GM23338 (cell line): ENCODE data around the gene ESR2. TPM values are rescaled to one million over a fixed set of nuclear protein-coding genes. Genes with fewer than 3 reads are reported as not detected.
A peak's percentile ranks its signal among the peaks of the same experiment; 100 is the strongest.

Experiments
- ATAC-seq: fragments of 200-7000 bp; cut with Tn5 transposase; 3 replicates; pipeline ENCODE4 v1.9.1; 2020
- DNase-seq: peaks from one replicate; pipeline ENCODE4 v3.0.0-alpha.2; 2015; ENCODE audit warnings: low spot score
- H2AFZ ChIP-seq: fragments of 200-600 bp; sonication (generic); 2 replicates; pipeline ENCODE4 v1.8.0; 2016; ENCODE audit warnings: antibody characterized with exemption, mild to moderate bottlenecking, moderate library complexity
- H3F3A ChIP-seq: fragments of 200-600 bp; sonication (generic); replicated peaks from 2 replicates; pipeline ENCODE4 v1.8.0; 2017; ENCODE audit warnings: antibody characterized with exemption, mixed run types, low read depth
- H3K27ac ChIP-seq: fragments of 200-600 bp; sonication (generic); 2 replicates; pipeline ENCODE4 v1.6.1; 2016; ENCODE audit warnings: low read depth
- H3K27me3 ChIP-seq: fragments of 200-600 bp; sonication (generic); 2 replicates; pipeline ENCODE4 v1.8.0; 2016; ENCODE audit warnings: mild to moderate bottlenecking, mixed run types, moderate library complexity; ENCODE audit not compliant: insufficient read depth
- H3K36me3 ChIP-seq: fragments of 200-600 bp; sonication (generic); 2 replicates; pipeline ENCODE4 v1.8.0; 2016; ENCODE audit warnings: mild to moderate bottlenecking; ENCODE audit not compliant: insufficient read depth
- H3K4me1 ChIP-seq: fragments of 200-600 bp; sonication (generic); 2 replicates; pipeline ENCODE4 v1.8.0; 2016; ENCODE audit warnings: mild to moderate bottlenecking, moderate library complexity; ENCODE audit not compliant: insufficient read depth
- H3K4me2 ChIP-seq: fragments of 200-600 bp; sonication (generic); 2 replicates; pipeline ENCODE4 v1.7.1; 2017; ENCODE audit warnings: mixed run types
- H3K4me3 ChIP-seq: fragments of 200-600 bp; sonication (generic); 2 replicates; pipeline ENCODE4 v1.6.1; 2016; ENCODE audit warnings: mixed run types
- H3K79me2 ChIP-seq: fragments of 200-600 bp; sonication (generic); replicated peaks from 2 replicates; pipeline ENCODE4 v1.8.0; 2017; ENCODE audit warnings: mild to moderate bottlenecking; ENCODE audit not compliant: insufficient read depth
- H3K9me2 ChIP-seq: fragments of 200-600 bp; sonication (generic); 2 replicates; pipeline ENCODE4 v1.8.0; 2017; ENCODE audit not compliant: insufficient read depth
- H4K20me1 ChIP-seq: fragments of 200-600 bp; sonication (generic); replicated peaks from 2 replicates; pipeline ENCODE4 v1.8.0; 2017; ENCODE audit warnings: mild to moderate bottlenecking; ENCODE audit not compliant: insufficient read depth
- H3K27ac Mint-ChIP-seq: 2 replicates; pipeline ENCODE4 v1.8.0; 2020; ENCODE audit warnings: inconsistent platforms, mild to moderate bottlenecking, moderate library complexity, mixed read lengths
- H3K27me3 Mint-ChIP-seq: 3 replicates; pipeline ENCODE4 v1.8.0; 2022; ENCODE audit warnings: low read depth, mild to moderate bottlenecking, moderate library complexity, mixed read lengths, inconsistent platforms; ENCODE audit not compliant: insufficient read depth, poor library complexity
- H3K36me3 Mint-ChIP-seq: 3 replicates; pipeline ENCODE4 v1.8.0; 2021; ENCODE audit warnings: low read depth, mild to moderate bottlenecking, inconsistent platforms, moderate library complexity, mixed read lengths
- H3K4me1 Mint-ChIP-seq: 3 replicates; pipeline ENCODE4 v1.8.0; 2020; ENCODE audit warnings: mild to moderate bottlenecking, inconsistent platforms, mixed read lengths
- H3K4me3 Mint-ChIP-seq: 3 replicates; pipeline ENCODE4 v1.8.0; 2021; ENCODE audit warnings: moderate library complexity, mild to moderate bottlenecking, inconsistent platforms, mixed read lengths
- H3K9me3 Mint-ChIP-seq: 3 replicates; pipeline ENCODE4 v1.8.0; 2020; ENCODE audit warnings: moderate library complexity, mild to moderate bottlenecking, inconsistent platforms, mixed read lengths
- CREB1 ChIP-seq: fragments of 250-450 bp; sonication (Bioruptor Pico); IDR thresholded peaks from 2 replicates; pipeline ENCODE4 v1.5.0; 2020; ENCODE audit warnings: low read depth, mild to moderate bottlenecking, moderate library complexity
- EZH2 ChIP-seq: fragments of 200-600 bp; sonication (generic); IDR thresholded peaks from one replicate; pipeline ENCODE4 v1.8.0; 2017; ENCODE audit warnings: antibody characterized with exemption, mild to moderate bottlenecking, low read depth; ENCODE audit not compliant: unreplicated experiment
- JUNB ChIP-seq: IDR thresholded peaks from one replicate; pipeline ENCODE4 v1.6.1; 2016; ENCODE audit warnings: antibody characterized with exemption; ENCODE audit not compliant: unreplicated experiment
- ZNF114 ChIP-seq: fragments of 250-450 bp; sonication (Bioruptor Pico); IDR thresholded peaks from 2 replicates; pipeline ENCODE4 v1.5.0; 2020; ENCODE audit warnings: mild to moderate bottlenecking, moderate library complexity
- ZNF331 ChIP-seq: fragments of 250-450 bp; sonication (Bioruptor Pico); IDR thresholded peaks from 2 replicates; pipeline ENCODE4 v1.5.0; 2020; ENCODE audit warnings: low read depth, mild to moderate bottlenecking, moderate library complexity
- polyA plus RNA-seq: library from polyadenylated mRNA; unstranded; fragments of >200 nt; fragmentation: Nextera tagmentation; extraction: Ambion mirVana; gene quantifications from 2 replicates; pipeline ENCODE4 v1.2.1, GENCODE V29; 2016
- total RNA-seq: library from RNA; depleted of rRNA; stranded (reverse); fragments of >200 nt; shearing (Covaris generic); gene quantifications from 2 replicates; pipeline ENCODE4 v1.2.3, GENCODE V29; 2014
- TF ChIP-seq, protein P1 (sequence below), 2 experiments: fragments of 200-600 bp in 1 of 2; sonication (generic) in 1 of 2; conservative IDR thresholded peaks; 2 replicates each; pipeline versions ENCODE4 v1.5.1 to v1.6.1; 2016 to 2017; ENCODE audit warnings: antibody characterized with exemption in 2 of 2, low read depth in 2 of 2, mild to moderate bottlenecking in 2 of 2, moderate library complexity in 1 of 2
- TF ChIP-seq, protein P2 (sequence below): IDR thresholded peaks from 2 replicates; pipeline ENCODE4 v1.6.1; 2016; ENCODE audit warnings: antibody characterized with exemption
- TF ChIP-seq, protein P3 (sequence below): fragments of 250-450 bp; sonication (Bioruptor Pico); IDR thresholded peaks from 2 replicates; pipeline ENCODE4 v1.5.0; 2020; ENCODE audit warnings: mild to moderate bottlenecking, moderate library complexity

The ESR2 gene
- total and polyA plus RNA-seq, 2 experiments from 2014 or later = 0.58 to 0.59 TPM

DNA sequence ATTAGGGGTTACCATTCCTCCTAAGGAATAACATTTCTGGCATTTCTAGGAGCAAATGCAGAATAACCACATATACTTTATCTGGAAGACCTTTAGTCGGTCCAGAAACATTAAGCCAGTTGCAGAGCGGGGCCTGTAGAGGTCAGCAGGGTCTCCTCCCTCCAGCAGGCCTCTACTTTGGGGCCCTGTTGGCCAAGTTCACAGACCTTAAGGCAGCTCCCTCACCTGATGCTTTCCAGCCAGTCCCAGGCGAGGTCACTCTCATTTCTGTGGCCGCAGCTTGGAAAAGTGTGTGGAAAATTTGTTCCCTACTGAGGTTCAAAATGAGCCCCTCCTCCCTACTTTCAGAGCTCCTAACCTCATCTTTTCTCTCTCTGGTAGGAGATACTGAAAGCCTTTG, 74.1 kb downstream of the ESR2 start:
- Histone ChIP-seq H3F3A (0 out of 2 replicates have a peak, but pooled peaks cover 2% of the 10 kb centered on the region), H4K20me1 (no peaks in the 10 kb centered on the region; the same call in 1 of the 2 replicates), H3K4me1 (no peaks in the 10 kb centered on the region), H3K4me2 (no peak overlapping the region), H3K27ac (no peak overlapping the region), H3K36me3 (peaks cover 25% of the 10 kb centered on the region), H3K79me2 (no peaks in the 10 kb centered on the region), H3K27me3 (no peaks in the 10 kb centered on the region), H3K4me3 (no peak overlapping the region), H3K9me2 (no peaks in the 10 kb centered on the region), H2AFZ (no peak overlapping the region)
- peak; percentile 69 for ATAC-seq
- no peak overlapping the region for H3K4me3 Mint-ChIP-seq
- no peaks in the 10 kb centered on the region for H3K9me3 Mint-ChIP-seq
- no peak for DNase-seq
- no peak overlapping the region for H3K27ac Mint-ChIP-seq
- no peaks in the 10 kb centered on the region for H3K4me1 Mint-ChIP-seq
- peaks cover 76% of the 10 kb centered on the region for H3K36me3 Mint-ChIP-seq
- no peaks in the 10 kb centered on the region for H3K27me3 Mint-ChIP-seq
- no peak for TF ChIP-seq ZNF331 (CRISPR knock-in tag)
- TF ChIP-seq, protein P1, sequence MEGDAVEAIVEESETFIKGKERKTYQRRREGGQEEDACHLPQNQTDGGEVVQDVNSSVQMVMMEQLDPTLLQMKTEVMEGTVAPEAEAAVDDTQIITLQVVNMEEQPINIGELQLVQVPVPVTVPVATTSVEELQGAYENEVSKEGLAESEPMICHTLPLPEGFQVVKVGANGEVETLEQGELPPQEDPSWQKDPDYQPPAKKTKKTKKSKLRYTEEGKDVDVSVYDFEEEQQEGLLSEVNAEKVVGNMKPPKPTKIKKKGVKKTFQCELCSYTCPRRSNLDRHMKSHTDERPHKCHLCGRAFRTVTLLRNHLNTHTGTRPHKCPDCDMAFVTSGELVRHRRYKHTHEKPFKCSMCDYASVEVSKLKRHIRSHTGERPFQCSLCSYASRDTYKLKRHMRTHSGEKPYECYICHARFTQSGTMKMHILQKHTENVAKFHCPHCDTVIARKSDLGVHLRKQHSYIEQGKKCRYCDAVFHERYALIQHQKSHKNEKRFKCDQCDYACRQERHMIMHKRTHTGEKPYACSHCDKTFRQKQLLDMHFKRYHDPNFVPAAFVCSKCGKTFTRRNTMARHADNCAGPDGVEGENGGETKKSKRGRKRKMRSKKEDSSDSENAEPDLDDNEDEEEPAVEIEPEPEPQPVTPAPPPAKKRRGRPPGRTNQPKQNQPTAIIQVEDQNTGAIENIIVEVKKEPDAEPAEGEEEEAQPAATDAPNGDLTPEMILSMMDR (conservative IDR thresholded peaks at IDR 0.05; ENCODE audit: low read depth in 2 of 2) = peak; percentile 15 to 19; a peak in 2 of 4 replicates

DNA sequence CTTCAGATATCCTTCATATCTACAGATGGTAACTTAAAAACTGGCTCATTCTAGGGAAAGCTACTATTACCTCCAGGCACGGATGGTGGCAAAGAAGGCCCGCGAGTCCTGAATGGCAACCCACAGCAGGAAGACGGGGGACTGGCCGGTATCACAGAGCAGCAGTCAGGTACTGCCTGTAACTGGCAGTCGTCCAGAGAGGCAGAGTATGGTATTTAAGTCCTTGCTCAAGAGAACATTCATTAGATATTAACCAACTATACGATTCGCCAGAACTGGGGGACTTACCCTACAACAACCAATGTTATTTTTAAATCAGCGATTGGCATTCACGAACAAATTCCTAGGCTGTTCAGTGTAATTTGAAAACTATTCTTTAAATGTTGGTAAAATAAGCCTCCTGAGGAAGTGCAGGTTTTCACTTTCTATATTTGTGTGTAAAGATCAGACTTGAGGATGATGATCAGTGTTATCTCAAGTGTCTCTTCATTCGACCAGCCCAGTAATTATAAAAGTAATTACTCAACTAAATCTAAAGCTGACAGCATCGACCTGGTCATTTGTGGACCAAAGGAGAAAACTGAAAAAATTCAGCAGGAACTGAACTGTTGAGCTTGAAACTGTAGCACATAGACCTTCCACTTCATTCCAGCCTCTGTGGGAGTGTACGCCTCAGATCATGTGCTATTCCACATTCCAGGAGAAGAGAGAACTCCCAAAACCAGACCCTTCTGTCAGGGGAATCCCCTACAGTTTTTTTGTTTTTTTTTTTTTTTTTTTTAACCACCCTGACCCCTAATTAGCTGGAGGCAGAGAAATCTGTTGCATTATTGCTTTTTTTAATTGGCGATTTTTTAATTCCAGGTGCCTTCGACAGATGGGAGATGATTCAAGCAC, 75.6 kb downstream of the ESR2 start:
- no peaks in the 10 kb centered on the region for H3K4me1 Mint-ChIP-seq
- no peaks in the 10 kb centered on the region for H3K27me3 ChIP-seq
- no peaks in the 10 kb centered on the region for H3K79me2 ChIP-seq
- ATAC-seq (no peak), DNase-seq (no peak)
- no peak overlapping the region for H3K4me2 ChIP-seq
- H3K36me3 Mint-ChIP-seq = peaks cover 65% of the 10 kb centered on the region
- H2AFZ ChIP-seq = no peak overlapping the region
- H3K9me2 ChIP-seq = no peaks in the 10 kb centered on the region
- no peaks in the 10 kb centered on the region for H3K4me1 ChIP-seq
- H4K20me1 ChIP-seq = no peaks in the 10 kb centered on the region; the same call in 1 of the 2 replicates
- no peaks in the 10 kb centered on the region for H3K27me3 Mint-ChIP-seq
- H3F3A ChIP-seq = 0 out of 2 replicates have a peak, but pooled peaks cover 2% of the 10 kb centered on the region
- no peaks in the 10 kb centered on the region for H3K9me3 Mint-ChIP-seq
- H3K4me3 Mint-ChIP-seq = no peak overlapping the region
- peaks cover 30% of the 10 kb centered on the region for H3K36me3 ChIP-seq
- H3K27ac Mint-ChIP-seq = no peak overlapping the region
- H3K4me3 ChIP-seq = no peak overlapping the region
- H3K27ac ChIP-seq = no peak overlapping the region
- TF ChIP-seq JUNB (no peak), CREB1 (CRISPR knock-in tag) (no peak), EZH2 (no peak), ZNF114 (CRISPR knock-in tag) (no peak)
- TF ChIP-seq, protein P2, sequence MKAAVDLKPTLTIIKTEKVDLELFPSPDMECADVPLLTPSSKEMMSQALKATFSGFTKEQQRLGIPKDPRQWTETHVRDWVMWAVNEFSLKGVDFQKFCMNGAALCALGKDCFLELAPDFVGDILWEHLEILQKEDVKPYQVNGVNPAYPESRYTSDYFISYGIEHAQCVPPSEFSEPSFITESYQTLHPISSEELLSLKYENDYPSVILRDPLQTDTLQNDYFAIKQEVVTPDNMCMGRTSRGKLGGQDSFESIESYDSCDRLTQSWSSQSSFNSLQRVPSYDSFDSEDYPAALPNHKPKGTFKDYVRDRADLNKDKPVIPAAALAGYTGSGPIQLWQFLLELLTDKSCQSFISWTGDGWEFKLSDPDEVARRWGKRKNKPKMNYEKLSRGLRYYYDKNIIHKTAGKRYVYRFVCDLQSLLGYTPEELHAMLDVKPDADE = no peak
- TF ChIP-seq, protein P3, sequence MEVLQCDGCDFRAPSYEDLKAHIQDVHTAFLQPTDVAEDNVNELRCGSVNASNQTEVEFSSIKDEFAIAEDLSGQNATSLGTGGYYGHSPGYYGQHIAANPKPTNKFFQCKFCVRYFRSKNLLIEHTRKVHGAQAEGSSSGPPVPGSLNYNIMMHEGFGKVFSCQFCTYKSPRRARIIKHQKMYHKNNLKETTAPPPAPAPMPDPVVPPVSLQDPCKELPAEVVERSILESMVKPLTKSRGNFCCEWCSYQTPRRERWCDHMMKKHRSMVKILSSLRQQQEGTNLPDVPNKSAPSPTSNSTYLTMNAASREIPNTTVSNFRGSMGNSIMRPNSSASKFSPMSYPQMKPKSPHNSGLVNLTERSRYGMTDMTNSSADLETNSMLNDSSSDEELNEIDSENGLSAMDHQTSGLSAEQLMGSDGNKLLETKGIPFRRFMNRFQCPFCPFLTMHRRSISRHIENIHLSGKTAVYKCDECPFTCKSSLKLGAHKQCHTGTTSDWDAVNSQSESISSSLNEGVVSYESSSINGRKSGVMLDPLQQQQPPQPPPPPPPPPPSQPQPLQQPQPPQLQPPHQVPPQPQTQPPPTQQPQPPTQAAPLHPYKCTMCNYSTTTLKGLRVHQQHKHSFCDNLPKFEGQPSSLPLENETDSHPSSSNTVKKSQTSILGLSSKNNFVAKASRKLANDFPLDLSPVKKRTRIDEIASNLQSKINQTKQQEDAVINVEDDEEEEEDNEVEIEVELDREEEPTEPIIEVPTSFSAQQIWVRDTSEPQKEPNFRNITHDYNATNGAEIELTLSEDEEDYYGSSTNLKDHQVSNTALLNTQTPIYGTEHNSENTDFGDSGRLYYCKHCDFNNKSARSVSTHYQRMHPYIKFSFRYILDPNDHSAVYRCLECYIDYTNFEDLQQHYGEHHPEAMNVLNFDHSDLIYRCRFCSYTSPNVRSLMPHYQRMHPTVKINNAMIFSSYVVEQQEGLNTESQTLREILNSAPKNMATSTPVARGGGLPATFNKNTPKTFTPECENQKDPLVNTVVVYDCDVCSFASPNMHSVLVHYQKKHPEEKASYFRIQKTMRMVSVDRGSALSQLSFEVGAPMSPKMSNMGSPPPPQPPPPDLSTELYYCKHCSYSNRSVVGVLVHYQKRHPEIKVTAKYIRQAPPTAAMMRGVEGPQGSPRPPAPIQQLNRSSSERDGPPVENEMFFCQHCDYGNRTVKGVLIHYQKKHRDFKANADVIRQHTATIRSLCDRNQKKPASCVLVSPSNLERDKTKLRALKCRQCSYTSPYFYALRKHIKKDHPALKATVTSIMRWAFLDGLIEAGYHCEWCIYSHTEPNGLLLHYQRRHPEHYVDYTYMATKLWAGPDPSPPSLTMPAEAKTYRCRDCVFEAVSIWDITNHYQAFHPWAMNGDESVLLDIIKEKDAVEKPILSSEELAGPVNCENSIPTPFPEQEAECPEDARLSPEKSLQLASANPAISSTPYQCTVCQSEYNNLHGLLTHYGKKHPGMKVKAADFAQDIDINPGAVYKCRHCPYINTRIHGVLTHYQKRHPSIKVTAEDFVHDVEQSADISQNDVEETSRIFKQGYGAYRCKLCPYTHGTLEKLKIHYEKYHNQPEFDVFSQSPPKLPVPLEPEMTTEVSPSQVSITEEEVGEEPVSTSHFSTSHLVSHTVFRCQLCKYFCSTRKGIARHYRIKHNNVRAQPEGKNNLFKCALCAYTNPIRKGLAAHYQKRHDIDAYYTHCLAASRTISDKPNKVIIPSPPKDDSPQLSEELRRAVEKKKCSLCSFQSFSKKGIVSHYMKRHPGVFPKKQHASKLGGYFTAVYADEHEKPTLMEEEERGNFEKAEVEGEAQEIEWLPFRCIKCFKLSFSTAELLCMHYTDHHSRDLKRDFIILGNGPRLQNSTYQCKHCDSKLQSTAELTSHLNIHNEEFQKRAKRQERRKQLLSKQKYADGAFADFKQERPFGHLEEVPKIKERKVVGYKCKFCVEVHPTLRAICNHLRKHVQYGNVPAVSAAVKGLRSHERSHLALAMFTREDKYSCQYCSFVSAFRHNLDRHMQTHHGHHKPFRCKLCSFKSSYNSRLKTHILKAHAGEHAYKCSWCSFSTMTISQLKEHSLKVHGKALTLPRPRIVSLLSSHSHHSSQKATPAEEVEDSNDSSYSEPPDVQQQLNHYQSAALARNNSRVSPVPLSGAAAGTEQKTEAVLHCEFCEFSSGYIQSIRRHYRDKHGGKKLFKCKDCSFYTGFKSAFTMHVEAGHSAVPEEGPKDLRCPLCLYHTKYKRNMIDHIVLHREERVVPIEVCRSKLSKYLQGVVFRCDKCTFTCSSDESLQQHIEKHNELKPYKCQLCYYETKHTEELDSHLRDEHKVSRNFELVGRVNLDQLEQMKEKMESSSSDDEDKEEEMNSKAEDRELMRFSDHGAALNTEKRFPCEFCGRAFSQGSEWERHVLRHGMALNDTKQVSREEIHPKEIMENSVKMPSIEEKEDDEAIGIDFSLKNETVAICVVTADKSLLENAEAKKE (CRISPR knock-in tag) = no peak
- TF ChIP-seq, protein P1 (conservative IDR thresholded peaks at IDR 0.05; ENCODE audit: low read depth in 2 of 2) = no peak
